HEK293 (cell line): ENCODE data around the gene ATP6V1D.

Source experiments
- CTCF ChIP-seq: fragments of 450-650 bp; formaldehyde crosslinking; IDR thresholded peaks from 2 replicates; pipeline ENCODE4 v1.5.1; 2016; ENCODE audit warnings: missing biosample characterization, missing genetic modification characterization
- ELK4 ChIP-seq: IDR thresholded peaks from 2 replicates; pipeline ENCODE4 v1.6.1; 2011; ENCODE audit warnings: mild to moderate bottlenecking, low read depth, low read length, borderline replicate concordance
- KLF7 ChIP-seq: fragments of 450-650 bp; formaldehyde crosslinking; IDR thresholded peaks from 2 replicates; pipeline ENCODE4 v1.5.1; 2016; ENCODE audit warnings: missing biosample characterization, missing genetic modification characterization, borderline replicate concordance
- ZNF10 ChIP-seq: fragments of 450-650 bp; formaldehyde crosslinking; IDR thresholded peaks from 2 replicates; pipeline ENCODE4 v1.5.1; 2017; ENCODE audit warnings: missing biosample characterization, missing genetic modification characterization
- ZNF155 ChIP-seq: fragments of 450-650 bp; formaldehyde crosslinking; IDR thresholded peaks from 2 replicates; pipeline ENCODE4 v1.5.1; 2016; ENCODE audit warnings: missing biosample characterization, missing genetic modification characterization
- ZNF274 ChIP-seq, 2 experiments: fragments of 200-500 bp in 1 of 2; fragments of 450-650 bp in 1 of 2; sonication (Bioruptor generic) in 1 of 2; formaldehyde crosslinking in 1 of 2; IDR thresholded peaks; 2 replicates each; pipeline versions ENCODE4 v1.5.1 to v1.6.1; 2014 to 2016; ENCODE audit warnings: borderline replicate concordance in 1 of 2, inconsistent platforms in 1 of 2, low read length in 1 of 2, missing biosample characterization in 1 of 2, missing genetic modification characterization in 1 of 2
- ZNF341 ChIP-seq: fragments of 450-650 bp; formaldehyde crosslinking; IDR thresholded peaks from 2 replicates; pipeline ENCODE4; 2016; ENCODE audit warnings: low read depth, missing biosample characterization, missing genetic modification characterization

- TF ChIP-seq ZNF341 (no peak), CTCF (no peak), ZNF10 (tag by site-specific recombination) (no peak), ELK4 (no peak), ZNF274 (IDR thresholded peaks at IDR 0.05; ENCODE audit: low read length) (no peak), ZNF274 (tag by site-specific recombination; IDR thresholded peaks at IDR 0.05; ENCODE audit: borderline replicate concordance) (no peak), ZNF155 (tag by site-specific recombination) (no peak), KLF7 (tag by site-specific recombination) (no peak)
These were observed 33.2 kb upstream of the ATP6V1D start for GRCh38 chr14:67392800-67393199.
